ENCODE data around the gene RASD1.
"Not testable (repeated sequence)": the region's sequence is repeated elsewhere in the genome, so short reads cannot be mapped to it uniquely, and the experiment has no call there.

The RASD1 gene

GRCh38 chr17:17492571-17492970, 3.6 kb downstream of the RASD1 start:
- ChIA-PET POLR2A (no interaction called here), CTCF (interaction anchor here (1.3 to 4.8 kb wide), 3 partner anchors 76 to 137 kb away, joined by 4 to 32 read pairs (median 18); no protein-coding TSS in a partner anchor)
- no peak overlapping the region for H3K4me3 ChIP-seq (ENCODE audit: low read depth, low read length)
- no peak for DNase-seq (ENCODE audit: low read depth, low spot score)
- no peak for TF ChIP-seq CTCF (IDR thresholded peaks at IDR 0.05; ENCODE audit: insufficient read depth, low read length, missing control alignments)

- CTCF ChIA-PET: interaction anchor here (1.3 to 4.8 kb wide), 4 partner anchors 13 to 137 kb away, joined by 4 to 32 read pairs (median 13); no protein-coding TSS in a partner anchor
- POLR2A ChIA-PET: no interaction called here
- H3K4me3 ChIP-seq (ENCODE audit: low read depth, low read length): no peak overlapping the region
- TF ChIP-seq CTCF (IDR thresholded peaks at IDR 0.05; ENCODE audit: insufficient read depth, low read length, missing control alignments): no peak
- no peak for DNase-seq (ENCODE audit: low read depth, low spot score)
Measured at GRCh38 chr17:17492085-17492484, 4.1 kb downstream of the RASD1 start.

DNA sequence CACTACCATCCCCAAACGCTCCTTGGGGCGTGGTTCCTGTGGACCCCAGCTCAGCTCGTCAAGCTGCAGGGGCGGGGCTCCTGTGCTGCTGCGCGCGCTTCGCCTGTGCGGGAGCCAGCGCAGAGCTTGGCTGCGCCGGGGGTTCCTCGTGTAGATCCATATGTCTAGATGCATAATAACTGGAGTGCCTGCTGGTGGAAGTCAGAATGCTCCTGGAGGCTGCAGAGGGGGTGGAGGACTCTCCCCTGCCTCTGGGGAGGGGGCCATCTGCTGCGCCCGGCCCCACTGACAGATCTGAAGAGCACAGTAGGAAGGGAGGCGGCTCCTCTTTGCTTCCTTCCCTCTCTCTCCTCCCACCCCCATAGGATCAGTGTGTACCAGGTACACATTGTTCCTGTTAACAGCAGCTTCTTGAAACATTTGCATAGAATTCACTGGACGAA, 4.6 kb downstream of the RASD1 start:
- no peak for DNase-seq (ENCODE audit: low read depth, low spot score)
- POLR2A ChIA-PET: no interaction called here
- no peak for TF ChIP-seq CTCF (IDR thresholded peaks at IDR 0.05; ENCODE audit: insufficient read depth, low read length, missing control alignments)
- no peak overlapping the region for H3K4me3 ChIP-seq (ENCODE audit: low read depth, low read length)
- CTCF ChIA-PET: interaction anchor here (0.8 to 4.8 kb wide), 6 partner anchors 13 to 151 kb away, joined by 3 to 32 read pairs (median 10); no protein-coding TSS in a partner anchor

DNA sequence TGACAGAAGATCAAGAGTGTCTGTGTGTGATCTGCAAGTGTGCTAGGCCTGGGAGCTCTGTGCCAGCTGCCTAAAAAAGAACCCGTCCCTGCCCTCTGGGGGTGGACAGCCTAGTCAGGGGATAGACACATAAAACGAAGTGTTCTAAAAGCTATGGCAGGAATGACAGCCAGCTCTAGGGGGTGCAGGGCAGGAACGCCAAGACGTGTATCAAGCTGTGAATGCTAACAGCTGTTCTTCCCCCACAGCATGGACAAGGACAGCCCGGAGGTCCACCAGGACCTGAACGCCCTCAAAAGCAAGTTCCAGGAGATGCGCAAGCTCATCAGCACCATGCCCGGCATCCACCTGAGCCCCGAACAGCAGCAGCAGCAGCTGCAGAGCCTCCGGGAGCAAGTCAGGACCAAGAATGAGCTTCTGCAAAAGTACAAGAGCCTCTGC, 5.1 kb downstream of the RASD1 start:
- CTCF ChIA-PET: interaction anchor here (0.7 to 4.8 kb wide), 8 partner anchors 12 to 151 kb away, joined by 3 to 32 read pairs (median 6); partner anchors contain the start of gene PEMT

GRCh38 chr17:17487998-17488397, 8.2 kb downstream of the RASD1 start:
- no peak overlapping the region for H3K4me3 ChIP-seq (ENCODE audit: low read depth, low read length)
- DNase-seq (ENCODE audit: low read depth, low spot score): no peak
- TF ChIP-seq CTCF (IDR thresholded peaks at IDR 0.05; ENCODE audit: insufficient read depth, low read length, missing control alignments): no peak
- CTCF ChIA-PET: no interaction called here
- POLR2A ChIA-PET: no interaction called here

More for the DNA sequence above, 5.1 kb downstream of the RASD1 start:
- TF ChIP-seq CTCF (IDR thresholded peaks at IDR 0.05; ENCODE audit: insufficient read depth, low read length, missing control alignments): no peak
- no peak overlapping the region for H3K4me3 ChIP-seq (ENCODE audit: low read depth, low read length)
- POLR2A ChIA-PET: no interaction called here
- no peak for DNase-seq (ENCODE audit: low read depth, low spot score)

DNA sequence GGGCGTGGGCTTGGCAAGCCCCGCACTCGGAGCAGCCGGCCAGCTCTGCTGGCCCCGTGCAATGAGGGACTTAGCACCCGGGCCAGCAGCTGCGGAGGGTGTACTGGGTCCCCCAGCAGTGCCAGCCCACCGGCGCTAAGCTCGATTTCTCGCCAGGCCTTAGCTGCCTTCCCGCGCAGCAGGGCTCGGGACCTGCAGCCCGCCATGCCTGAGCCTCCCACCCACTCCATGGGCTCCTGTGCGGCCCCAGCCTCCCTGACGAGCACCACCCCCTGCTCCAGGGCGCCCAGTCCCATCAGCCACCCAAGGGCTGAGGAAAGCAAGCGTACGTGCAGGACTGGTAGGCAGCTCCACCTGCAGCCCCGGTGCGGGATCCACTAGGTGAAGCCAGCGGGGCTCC, 9.8 kb downstream of the RASD1 start:
- CTCF ChIA-PET; DNase-seq (ENCODE audit: low read depth, low spot score); H3K4me3 ChIP-seq (ENCODE audit: low read depth, low read length); POLR2A ChIA-PET: not testable (repeated sequence)

DNA sequence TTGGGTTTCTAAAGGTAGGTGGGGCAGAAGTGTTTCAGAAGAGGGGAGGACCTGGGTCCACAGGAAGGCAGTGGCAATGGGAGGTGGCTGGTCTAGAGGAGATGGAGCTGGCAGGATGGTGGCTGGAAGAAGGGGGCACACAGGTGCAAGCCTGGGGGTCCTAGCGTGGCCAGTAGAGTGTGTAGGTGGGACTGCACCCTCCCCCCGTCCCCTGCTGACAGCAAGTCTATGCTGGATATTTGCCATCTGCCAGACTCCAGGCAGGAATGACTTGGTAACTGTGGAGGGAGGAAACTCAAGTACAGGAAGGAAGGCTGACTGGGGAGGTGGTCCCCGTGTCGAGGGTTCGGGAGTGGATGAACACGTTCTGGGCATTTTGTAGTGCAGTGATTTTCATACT, 10.8 kb downstream of the RASD1 start:
- no peak for DNase-seq (ENCODE audit: low read depth, low spot score)
- CTCF ChIA-PET: interaction anchor here (1.5 to 2.0 kb wide), 2 partner anchors 10 to 12 kb away, joined by 5 to 8 read pairs; partner anchors contain the start of gene RASD1
- no peak for TF ChIP-seq CTCF (IDR thresholded peaks at IDR 0.05; ENCODE audit: insufficient read depth, low read length, missing control alignments)
- H3K4me3 ChIP-seq (ENCODE audit: low read depth, low read length): no peak overlapping the region
- POLR2A ChIA-PET: no interaction called here
